K562 (cell line): Measurements from ENCODE around the gene FTO. TPM values are rescaled to one million over a fixed set of nuclear protein-coding genes. Genes with fewer than 3 reads are reported as not detected.

Experiments used
- ATAC-seq: fragments of 200-7000 bp; cut with Tn5 transposase; 3 replicates; pipeline ENCODE4 v1.9.1; 2020; ENCODE audit warnings: moderate library complexity
- BruUV-seq: library from RNA; stranded (reverse); fragments of 400-500 nt; replicated peaks from 2 replicates; lab custom pipeline; 2021; lab: Mats Ljungman, UMichigan
- CTCF ChIA-PET: fragments of 300-600 bp; formaldehyde crosslinking; extraction: SDS; loops from one replicate; lab custom pipeline; 2021; ENCODE audit warnings: low intra/inter-chr PET ratio; lab: Yijun Ruan, JAX
- POLR2A ChIA-PET: fragments of 300-600, 350-650 bp; sonication (Branson Sonifier 250); formaldehyde crosslinking; extraction: SDS; loops from one replicate; lab custom pipeline; 2021; ENCODE audit warnings: antibody characterized with exemption, inconsistent platforms; lab: Yijun Ruan, JAX
- DNase-seq, 4 experiments: peaks; one replicate each; pipeline versions ENCODE4 v3.0.0 to v3.0.0-alpha.2; 2011 to 2018; ENCODE audit warnings: low spot score in 3 of 4, mixed read lengths in 3 of 4; ENCODE audit errors: extremely low read depth in 1 of 4
- FAIRE-seq: peaks from 2 replicates; lab custom pipeline; 2011; peaks lifted over from hg19 to GRCh38; lab: Jason Lieb, UNC
- H2AFZ ChIP-seq: 2 replicates; pipeline ENCODE4 v1.6.0; 2011; ENCODE audit warnings: low read depth, low read length, control low read depth, inconsistent platforms
- H3K27ac ChIP-seq: fragments of 200-600 bp; 3 replicates; pipeline ENCODE4 v1.8.0; 2011; ENCODE audit warnings: low read depth, mild to moderate bottlenecking, control low read depth, inconsistent platforms, low read length, moderate library complexity, mixed read lengths; ENCODE audit errors: extremely low read depth
- H3K27me3 ChIP-seq, 2 experiments: fragments of 300-600 bp in 1 of 2; 2 replicates in 1 of 2; 3 replicates in 1 of 2; pipeline versions ENCODE4 v1.6.0 to v1.8.0; 2011; ENCODE audit warnings: inconsistent platforms in 2 of 2, low read length in 2 of 2, mild to moderate bottlenecking in 1 of 2, mixed read lengths in 1 of 2, moderate library complexity in 1 of 2; ENCODE audit not compliant: control insufficient read depth in 2 of 2, insufficient read depth in 2 of 2
- H3K36me3 ChIP-seq: fragments of 300-600 bp; 3 replicates; pipeline ENCODE4 v1.8.0; 2011; ENCODE audit warnings: mild to moderate bottlenecking, low read length, inconsistent platforms; ENCODE audit not compliant: control insufficient read depth, insufficient read depth
- H3K4me1 ChIP-seq, 2 experiments: fragments of 200-600 bp in 1 of 2; replicated peaks in 1 of 2; 2 replicates in 1 of 2; 3 replicates in 1 of 2; pipeline versions ENCODE4 v1.5.1 to v1.8.0; 2011; ENCODE audit warnings: inconsistent platforms in 2 of 2, low read length in 2 of 2, mild to moderate bottlenecking in 1 of 2, mixed read lengths in 1 of 2, moderate library complexity in 1 of 2; ENCODE audit not compliant: control insufficient read depth in 2 of 2, insufficient read depth in 2 of 2
- H3K4me2 ChIP-seq: 2 replicates; pipeline ENCODE4 v1.6.1; 2011; ENCODE audit warnings: low read length, control low read depth, inconsistent platforms, mixed read lengths; ENCODE audit not compliant: insufficient read depth
- H3K4me3 ChIP-seq: fragments of 200-600 bp; sonication (generic), shearing (Covaris generic); 2 replicates; pipeline ENCODE4 v1.5.1; 2016; ENCODE audit warnings: control low read depth, inconsistent platforms
- H3K79me2 ChIP-seq: fragments of 200-600 bp; 3 replicates; pipeline ENCODE4 v1.8.0; 2011; ENCODE audit warnings: low read length, inconsistent platforms; ENCODE audit not compliant: control insufficient read depth, insufficient read depth
- H3K9ac ChIP-seq, 2 experiments: 2 replicates each; pipeline versions ENCODE4 v1.6.0 to v1.6.1; 2011; ENCODE audit warnings: low read depth in 2 of 2, low read length in 2 of 2, control low read depth in 1 of 2, inconsistent platforms in 1 of 2, mild to moderate bottlenecking in 1 of 2, mixed read lengths in 1 of 2; ENCODE audit not compliant: insufficient read depth in 1 of 2
- H3K9me1 ChIP-seq: one replicate; pipeline ENCODE4 v1.6.0; 2011; ENCODE audit warnings: inconsistent platforms, mild to moderate bottlenecking, low read length, moderate library complexity; ENCODE audit not compliant: control insufficient read depth, insufficient read depth
- H3K9me3 ChIP-seq: replicated peaks from 2 replicates; pipeline ENCODE4 v1.5.1; 2011; ENCODE audit warnings: low read depth, low read length, inconsistent platforms; ENCODE audit not compliant: control insufficient read depth, insufficient read depth
- H4K20me1 ChIP-seq: replicated peaks from 2 replicates; pipeline ENCODE4 v1.6.1; 2011; ENCODE audit warnings: low read length, inconsistent platforms, mixed read lengths; ENCODE audit not compliant: control insufficient read depth, insufficient read depth
- CHD2 ChIP-seq: IDR thresholded peaks from 2 replicates; pipeline ENCODE4 v1.6.1; 2011; ENCODE audit warnings: low read depth, low read length
- E2F3 ChIP-seq: fragments of 250-450 bp; sonication (Bioruptor Pico); IDR thresholded peaks from 2 replicates; pipeline ENCODE4 v1.4.0; 2020; ENCODE audit warnings: mild to moderate bottlenecking
- GABPA ChIP-seq: fragments of 200-800 bp; sonication (Bioruptor generic); conservative IDR thresholded peaks from 2 replicates; pipeline ENCODE4 v1.6.1; 2016; ENCODE audit warnings: low read depth, missing genetic modification characterization, missing compliant biosample characterization
- GATAD2A ChIP-seq: fragments of 450-650 bp; IDR thresholded peaks from 2 replicates; pipeline ENCODE4 v1.6.1; 2017
- MAFG ChIP-seq: fragments of 450-650 bp; conservative IDR thresholded peaks from 2 replicates; pipeline ENCODE4 v1.6.1; 2016; ENCODE audit warnings: missing genetic modification characterization, missing compliant biosample characterization
- SMAD4 ChIP-seq: fragments of 250-450 bp; sonication (Bioruptor Pico); conservative IDR thresholded peaks from 2 replicates; pipeline ENCODE4 v1.8.0; 2021; ENCODE audit warnings: inconsistent platforms, mild to moderate bottlenecking, moderate library complexity
- TRIM28 ChIP-seq: fragments of 450-650 bp; IDR thresholded peaks from 2 replicates; pipeline ENCODE4 v1.6.1; 2017
- TSC22D4 ChIP-seq: fragments of 450-650 bp; IDR thresholded peaks from 2 replicates; pipeline ENCODE4 v1.6.1; 2016; ENCODE audit warnings: missing genetic modification characterization, missing biosample characterization, control low read depth
- ZNF589 ChIP-seq: fragments of 200-800 bp; sonication (Bioruptor generic); IDR thresholded peaks from 2 replicates; pipeline ENCODE4 v1.6.1; 2016; ENCODE audit warnings: low read depth, missing genetic modification characterization, missing compliant biosample characterization
- WGBS: fragments of 100-300 bp; shearing (Covaris generic); methylation state at CpG from one replicate; pipeline ENCODE4 v1.1.6; 2016; ENCODE audit warnings: low coverage, mixed read lengths; ENCODE audit not compliant: insufficient coverage; ENCODE audit errors: missing lambda C conversion rate; 5-methylcytosine and 5-hydroxymethylcytosine counted together
- in situ Hi-C: fragments of 300-500 bp; cut with MboI; formaldehyde crosslinking; loops from 4 replicates; pipeline ENCODE4 v1.15.0; 2018; ENCODE audit warnings: inconsistent platforms, mixed read lengths
- intact Hi-C: fragments of 100-400 bp; cut with micrococcal nuclease; formaldehyde crosslinking; loops from 2 replicates; pipeline ENCODE4 v1.14.2; 2022
- polyA plus RNA-seq, 8 experiments: library from polyadenylated mRNA; depleted of rRNA in 4 of 8; stranded (reverse) in 5 of 8; unstranded in 3 of 8; fragments of >200 nt; fragmentation: Nextera tagmentation in 2 of 8; fragmentation: Illumina TruSeq in 1 of 8; extraction: Ambion mirVana in 2 of 8; extraction: Trizol in 1 of 8; gene quantifications; 2 replicates each; pipeline versions ENCODE4 v1.2.1 to v1.2.3, GENCODE V29; 2011 to 2014; ENCODE audit warnings: inconsistent platforms in 1 of 8, missing spikeins in 1 of 8
- total RNA-seq, 7 experiments: library from RNA; depleted of rRNA in 6 of 7; stranded (reverse); fragments of >200 nt in 6 of 7; fragmentation: Illumina TruSeq in 2 of 7; extraction: Trizol in 2 of 7; gene quantifications; 2 replicates each; pipeline versions ENCODE4 v1.2.1 to v1.2.3, GENCODE V29; 2011 to 2021; ENCODE audit warnings: low replicate concordance in 1 of 7

FTO gene
- total and polyA plus RNA-seq, 9 of the 15 experiments (the other 6 are each of a cell fraction or from before 2014, with no cell fraction given) = 11.3 to 27.7 (median 25.5) TPM

DNA sequence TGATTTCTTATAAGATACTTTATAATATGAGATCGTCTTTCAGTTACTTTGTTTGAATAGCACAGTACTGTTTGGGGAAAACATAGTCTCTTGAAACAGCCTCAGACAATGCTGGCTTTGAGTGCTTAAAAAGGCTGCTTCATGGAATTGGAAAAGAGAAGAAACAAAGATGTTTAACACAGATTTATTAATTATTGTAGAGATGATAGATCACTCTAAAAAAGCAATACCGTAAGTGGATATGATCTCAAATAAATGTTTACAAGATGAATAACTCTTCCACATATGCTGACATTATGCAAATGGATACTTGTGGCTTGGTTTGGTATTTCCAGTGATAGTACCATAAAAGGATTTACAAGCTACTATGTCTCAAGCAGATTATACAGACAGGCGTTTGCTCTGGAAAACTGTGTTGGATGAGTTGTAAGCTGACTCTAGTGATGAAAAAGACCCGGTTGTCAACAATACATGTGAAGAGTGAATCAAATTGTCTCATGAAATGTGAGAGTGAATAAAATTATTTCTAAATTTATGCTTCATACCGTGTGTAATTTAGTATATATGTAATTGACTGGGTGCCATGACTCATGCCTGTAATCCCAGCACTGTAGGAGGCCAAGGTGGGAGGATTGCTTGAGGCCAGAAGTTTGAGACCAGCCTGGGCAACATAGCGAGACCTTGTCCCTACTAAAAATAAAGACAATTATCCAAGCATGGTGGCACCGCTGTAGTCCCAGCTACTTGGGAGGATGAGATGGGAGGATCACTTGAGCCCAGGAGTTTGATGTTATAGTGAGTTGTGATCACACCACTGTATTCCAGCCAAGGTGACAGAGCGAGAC is 105.4 kb downstream of the FTO start:
- no peaks in the 10 kb centered on the region for H3K9me1 ChIP-seq
- H3K9ac ChIP-seq = no peak overlapping the region
- ChIA-PET POLR2A (no interaction called here), CTCF (no interaction called here)
- in situ Hi-C loops (no loop called here), intact Hi-C loops (no loop called here)
- no peaks in the 10 kb centered on the region; a peak in 1 of 5 replicates for H3K4me1 ChIP-seq
- no peaks in the 10 kb centered on the region for H3K27me3 ChIP-seq
- no peak for TF ChIP-seq TRIM28
- TF ChIP-seq E2F3 (CRISPR knock-in tag) = no peak
- no peak for TF ChIP-seq GATAD2A
- no peak for TF ChIP-seq CHD2
- TF ChIP-seq ZNF589 (CRISPR knock-in tag) = no peak
- TF ChIP-seq SMAD4 = no peak
- no peak for TF ChIP-seq TSC22D4
- TF ChIP-seq GABPA (tag) = no peak
- TF ChIP-seq MAFG (tag) = no peak
- H2AFZ ChIP-seq = no peak overlapping the region
- DNase-seq = no peak
- H3K9me3 ChIP-seq = no peaks in the 10 kb centered on the region
- no peak overlapping the region for H3K27ac ChIP-seq
- FAIRE-seq = no peak
- H3K79me2 ChIP-seq = no peaks in the 10 kb centered on the region
- no peak overlapping the region for H3K4me3 ChIP-seq
- 50% methylated on average over 8 of the region's 8 CpGs for WGBS
- H3K4me2 ChIP-seq = no peak overlapping the region
- H3K36me3 ChIP-seq = no peaks in the 10 kb centered on the region; the same call in 2 of the 3 replicates
- no peaks in the 10 kb centered on the region for H4K20me1 ChIP-seq
- ATAC-seq = no peak
- BruUV-seq = no TSS peak
